ENCODE measurements around the gene MARK2. TPM values are rescaled to one million over a fixed set of nuclear protein-coding genes. Genes with fewer than 3 reads are reported as not detected.
A peak's percentile ranks its signal among the peaks of the same experiment; 100 is the strongest.

MARK2 gene
- total RNA-seq, 1 experiment from 2014 or later, result 39.8 TPM

- CTCF ChIA-PET, result interaction anchor here (0.6 to 9.3 kb wide), 12 partner anchors 9 to 281 kb away, joined by 3 to 94 read pairs (median 3); partner anchors contain the start of gene MARK2
- intact Hi-C loops (cut with micrococcal nuclease), result loop anchor here (1.0 kb wide), 2 partner anchors 31 to 104 kb away; partner anchors contain the start of gene ZFTA
- Mint-ChIP-seq H3K4me3 (ENCODE audit: unreplicated experiment) (peak overlapping the region; percentile 33), H3K36me3 (ENCODE audit: insufficient read depth, unreplicated experiment) (peaks cover under 1% of the 10 kb centered on the region), H3K4me1 (ENCODE audit: insufficient read depth, unreplicated experiment) (peaks cover 33% of the 10 kb centered on the region), H3K9me3 (ENCODE audit: unreplicated experiment) (no peaks in the 10 kb centered on the region), H3K27me3 (ENCODE audit: insufficient read depth, unreplicated experiment) (no peaks in the 10 kb centered on the region), H3K27ac (ENCODE audit: low read depth, unreplicated experiment) (no peak overlapping the region)
- no TSS peak for BruUV-seq (replicated peaks)
- DNase-seq (ENCODE audit: unreplicated experiment), result no peak
- TF ChIP-seq CTCF (IDR thresholded peaks at IDR 0.05; ENCODE audit: unreplicated experiment), result no peak
- POLR2A ChIA-PET, result interaction anchor here (0.7 to 2.7 kb wide), 6 partner anchors 15 to 293 kb away, joined by 3 to 31 read pairs (median 6); partner anchors contain the start of genes MACROD1 and MARK2
Observed at GRCh38 chr11:63872800-63873197, 33.9 kb downstream of the MARK2 start.

- ChIA-PET POLR2A (interaction anchor here (0.7 to 2.7 kb wide), 4 partner anchors 14 to 293 kb away, joined by 3 to 31 read pairs (median 12); partner anchors contain the start of genes MACROD1 and MARK2), CTCF (interaction anchor here (0.6 to 9.3 kb wide), 8 partner anchors 9 to 281 kb away, joined by 3 to 94 read pairs (median 4); partner anchors contain the start of gene MARK2)
- Mint-ChIP-seq H3K4me1 (ENCODE audit: insufficient read depth, unreplicated experiment) (peaks cover 35% of the 10 kb centered on the region), H3K9me3 (ENCODE audit: unreplicated experiment) (no peaks in the 10 kb centered on the region), H3K36me3 (ENCODE audit: insufficient read depth, unreplicated experiment) (peaks cover 6% of the 10 kb centered on the region), H3K27ac (ENCODE audit: low read depth, unreplicated experiment) (no peak overlapping the region), H3K27me3 (ENCODE audit: insufficient read depth, unreplicated experiment) (no peaks in the 10 kb centered on the region), H3K4me3 (ENCODE audit: unreplicated experiment) (peak overlapping the region; percentile 32)
- intact Hi-C loops (cut with micrococcal nuclease), result no loop called here
- TF ChIP-seq CTCF (IDR thresholded peaks at IDR 0.05; ENCODE audit: unreplicated experiment), result no peak
- no peak for DNase-seq (ENCODE audit: unreplicated experiment)
- BruUV-seq (replicated peaks), result no TSS peak
Observed at GRCh38 chr11:63873311-63873710, 34.4 kb downstream of the MARK2 start.

GRCh38 chr11:63874511-63874910 is 35.6 kb downstream of the MARK2 start:
- CTCF ChIA-PET, result interaction anchor here (0.9 to 9.3 kb wide), 4 partner anchors 13 to 87 kb away, joined by 3 to 94 read pairs (median 4); partner anchors contain the start of gene MARK2
- DNase-seq (ENCODE audit: unreplicated experiment), result no peak
- no peak for TF ChIP-seq CTCF (IDR thresholded peaks at IDR 0.05; ENCODE audit: unreplicated experiment)
- Mint-ChIP-seq H3K4me1 (ENCODE audit: insufficient read depth, unreplicated experiment) (peaks cover 24% of the 10 kb centered on the region), H3K4me3 (ENCODE audit: unreplicated experiment) (no peak overlapping the region), H3K27ac (ENCODE audit: low read depth, unreplicated experiment) (no peak overlapping the region), H3K27me3 (ENCODE audit: insufficient read depth, unreplicated experiment) (no peaks in the 10 kb centered on the region), H3K9me3 (ENCODE audit: unreplicated experiment) (no peaks in the 10 kb centered on the region), H3K36me3 (ENCODE audit: insufficient read depth, unreplicated experiment) (peaks cover 7% of the 10 kb centered on the region)
- POLR2A ChIA-PET, result no interaction called here
- intact Hi-C loops (cut with micrococcal nuclease), result no loop called here
- BruUV-seq (replicated peaks), result no TSS peak

GRCh38 chr11:63875506-63876065 is 36.7 kb downstream of the MARK2 start:
- H3K27me3 Mint-ChIP-seq (ENCODE audit: insufficient read depth, unreplicated experiment), result no peaks in the 10 kb centered on the region
- H3K9me3 Mint-ChIP-seq (ENCODE audit: unreplicated experiment), result no peaks in the 10 kb centered on the region
- ChIA-PET CTCF (interaction anchor here (0.5 to 9.3 kb wide), 10 partner anchors 11 to 434 kb away, joined by 3 to 94 read pairs (median 4); partner anchors contain the start of gene MARK2), POLR2A (interaction anchor here (0.5 to 1.4 kb wide), 5 partner anchors 11 to 514 kb away, joined by 3 to 8 read pairs (median 3); no protein-coding TSS in a partner anchor)
- H3K36me3 Mint-ChIP-seq (ENCODE audit: insufficient read depth, unreplicated experiment), result peaks cover 7% of the 10 kb centered on the region
- TF ChIP-seq CTCF (IDR thresholded peaks at IDR 0.05; ENCODE audit: unreplicated experiment), result no peak
- intact Hi-C loops (cut with micrococcal nuclease), result no loop called here
- no peak for DNase-seq (ENCODE audit: unreplicated experiment)
- no peak overlapping the region for H3K27ac Mint-ChIP-seq (ENCODE audit: low read depth, unreplicated experiment)
- H3K4me1 Mint-ChIP-seq (ENCODE audit: insufficient read depth, unreplicated experiment), result peaks cover 31% of the 10 kb centered on the region
- BruUV-seq (replicated peaks), result no TSS peak
- H3K4me3 Mint-ChIP-seq (ENCODE audit: unreplicated experiment), result no peak overlapping the region

Measured in MCF 10A (cell line).